Measurements from ENCODE around the gene RNF217. TPM values are rescaled to one million over a fixed set of nuclear protein-coding genes. Genes with fewer than 3 reads are reported as not detected.

The RNF217 gene
- total RNA-seq, 1 donor from 2014 or later, result 25.5 TPM

GRCh38 chr6:125099211-125100073, 137.2 kb downstream of the RNF217 start:
- DNase-seq (peak; percentile 73), ATAC-seq (peak; percentile 89 to 90)
- no peaks in the 10 kb centered on the region for H3K36me3 ChIP-seq
- TF ChIP-seq CTCF (IDR thresholded peaks at IDR 0.05), result no peak
- no peaks in the 10 kb centered on the region for H3K9me3 ChIP-seq
- peaks cover 6% of the 10 kb centered on the region for H3K4me1 ChIP-seq
- intact Hi-C loops (cut with DNase I), result no loop called here
- peak overlapping the region; percentile 65 for H3K4me3 ChIP-seq
- no peak overlapping the region for H3K27ac ChIP-seq
- no peaks in the 10 kb centered on the region for H3K27me3 ChIP-seq (ENCODE audit: low read depth)

GRCh38 chr6:125100074-125100652, 137.9 kb downstream of the RNF217 start:
- no peaks in the 10 kb centered on the region for H3K9me3 ChIP-seq
- peaks cover 6% of the 10 kb centered on the region for H3K4me1 ChIP-seq
- ATAC-seq (no peak), DNase-seq (no peak)
- no peaks in the 10 kb centered on the region for H3K27me3 ChIP-seq (ENCODE audit: low read depth)
- intact Hi-C loops (cut with DNase I), result no loop called here
- TF ChIP-seq CTCF (IDR thresholded peaks at IDR 0.05), result no peak
- H3K27ac ChIP-seq, result no peak overlapping the region
- H3K4me3 ChIP-seq, result peak overlapping the region; percentile 65
- H3K36me3 ChIP-seq, result no peaks in the 10 kb centered on the region

GRCh38 chr6:125101128-125101527, 138.9 kb downstream of the RNF217 start:
- no peaks in the 10 kb centered on the region for H3K9me3 ChIP-seq
- peaks cover 6% of the 10 kb centered on the region for H3K4me1 ChIP-seq
- no peak for DNase-seq
- H3K4me3 ChIP-seq, result no peak overlapping the region
- H3K27me3 ChIP-seq (ENCODE audit: low read depth), result no peaks in the 10 kb centered on the region
- H3K27ac ChIP-seq, result no peak overlapping the region
- H3K36me3 ChIP-seq, result no peaks in the 10 kb centered on the region
- intact Hi-C loops (cut with DNase I), result no loop called here
- no peak for ATAC-seq
- no peak for TF ChIP-seq CTCF (IDR thresholded peaks at IDR 0.05)

- no peak overlapping the region for H3K4me3 ChIP-seq
Measured at GRCh38 chr6:125101631-125102030, 139.4 kb downstream of the RNF217 start.

GRCh38 chr6:125102411-125102810, 140.2 kb downstream of the RNF217 start:
- H3K4me3 ChIP-seq, result no peak overlapping the region
- intact Hi-C loops (cut with DNase I), result no loop called here
- no peaks in the 10 kb centered on the region for H3K9me3 ChIP-seq
- DNase-seq (no peak), ATAC-seq (no peak)
- H3K36me3 ChIP-seq, result no peaks in the 10 kb centered on the region
- no peak for TF ChIP-seq CTCF (IDR thresholded peaks at IDR 0.05)
- no peak overlapping the region for H3K27ac ChIP-seq
- peaks cover 6% of the 10 kb centered on the region for H3K4me1 ChIP-seq
- no peaks in the 10 kb centered on the region for H3K27me3 ChIP-seq (ENCODE audit: low read depth)

More at GRCh38 chr6:125101631-125102030, 139.4 kb downstream of the RNF217 start:
- intact Hi-C loops (cut with DNase I), result no loop called here
- Histone ChIP-seq H3K27ac (no peak overlapping the region), H3K36me3 (no peaks in the 10 kb centered on the region), H3K4me1 (peaks cover 6% of the 10 kb centered on the region), H3K27me3 (ENCODE audit: low read depth) (no peaks in the 10 kb centered on the region), H3K9me3 (no peaks in the 10 kb centered on the region)
- TF ChIP-seq CTCF (IDR thresholded peaks at IDR 0.05), result no peak
- ATAC-seq, result no peak
- no peak for DNase-seq
